ENCODE measurements around the gene EIF3A.

EIF3A gene

GRCh38 chr10:119079599-119080520 lies 757 bp downstream of the EIF3A start:
- no peak for TF ChIP-seq CTCF (IDR thresholded peaks at IDR 0.05; ENCODE audit: low read length, missing control alignments)
- H3K4me3 ChIP-seq (replicated peaks; ENCODE audit: low read depth, low read length) = peak overlapping the region; percentile 76
- DNase-seq (ENCODE audit: low read depth) = peak; percentile 80

GRCh38 chr10:119078422-119079179 lies 2.0 kb downstream of the EIF3A start:
- no peak for DNase-seq (ENCODE audit: low read depth)
- H3K4me3 ChIP-seq (replicated peaks; ENCODE audit: low read depth, low read length) = peak overlapping the region; percentile 76
- TF ChIP-seq CTCF (IDR thresholded peaks at IDR 0.05; ENCODE audit: low read length, missing control alignments) = no peak

GRCh38 chr10:119073584-119073983 lies 7.0 kb downstream of the EIF3A start:
- H3K4me3 ChIP-seq (replicated peaks; ENCODE audit: low read depth, low read length) = no peak overlapping the region
- TF ChIP-seq CTCF (IDR thresholded peaks at IDR 0.05; ENCODE audit: low read length, missing control alignments) = no peak
- no peak for DNase-seq (ENCODE audit: low read depth)

GRCh38 chr10:119070395-119071165 lies 10.0 kb downstream of the EIF3A start:
- no peak overlapping the region for H3K4me3 ChIP-seq (replicated peaks; ENCODE audit: low read depth, low read length)
- no peak for DNase-seq (ENCODE audit: low read depth)
- no peak for TF ChIP-seq CTCF (IDR thresholded peaks at IDR 0.05; ENCODE audit: low read length, missing control alignments)

- TF ChIP-seq CTCF (IDR thresholded peaks at IDR 0.05; ENCODE audit: low read length, missing control alignments) = no peak
- no peak overlapping the region for H3K4me3 ChIP-seq (replicated peaks; ENCODE audit: low read depth, low read length)
- DNase-seq (ENCODE audit: low read depth) = no peak
These were observed 18.7 kb downstream of the EIF3A start for GRCh38 chr10:119061926-119062325.

GRCh38 chr10:119061352-119061751 lies 19.3 kb downstream of the EIF3A start:
- no peak for TF ChIP-seq CTCF (IDR thresholded peaks at IDR 0.05; ENCODE audit: low read length, missing control alignments)
- H3K4me3 ChIP-seq (replicated peaks; ENCODE audit: low read depth, low read length) = no peak overlapping the region
- DNase-seq (ENCODE audit: low read depth) = no peak
